ENCODE results near the gene CDH13. TPM values are rescaled to one million over a fixed set of nuclear protein-coding genes. Genes with fewer than 3 reads are reported as not detected.

The CDH13 gene
- total RNA-seq, 1 donor from 2014 or later, result 2.3 TPM

- H3K4me1 Mint-ChIP-seq (ENCODE audit: unreplicated experiment), result no peaks in the 10 kb centered on the region
- no peak for TF ChIP-seq CTCF (IDR thresholded peaks at IDR 0.05; ENCODE audit: unreplicated experiment)
- no peak for DNase-seq (ENCODE audit: low spot score)
- peaks cover 3% of the 10 kb centered on the region for H3K27me3 Mint-ChIP-seq (ENCODE audit: unreplicated experiment)
- no peaks in the 10 kb centered on the region for H3K36me3 Mint-ChIP-seq (ENCODE audit: low read depth, unreplicated experiment)
- no peak overlapping the region for H3K27ac Mint-ChIP-seq (ENCODE audit: unreplicated experiment)
- no peak overlapping the region for H3K4me3 Mint-ChIP-seq (ENCODE audit: unreplicated experiment)
- H3K9me3 Mint-ChIP-seq (ENCODE audit: unreplicated experiment), result no peaks in the 10 kb centered on the region
Measured at GRCh38 chr16:83348991-83349390, 722.2 kb downstream of the CDH13 start.

DNA sequence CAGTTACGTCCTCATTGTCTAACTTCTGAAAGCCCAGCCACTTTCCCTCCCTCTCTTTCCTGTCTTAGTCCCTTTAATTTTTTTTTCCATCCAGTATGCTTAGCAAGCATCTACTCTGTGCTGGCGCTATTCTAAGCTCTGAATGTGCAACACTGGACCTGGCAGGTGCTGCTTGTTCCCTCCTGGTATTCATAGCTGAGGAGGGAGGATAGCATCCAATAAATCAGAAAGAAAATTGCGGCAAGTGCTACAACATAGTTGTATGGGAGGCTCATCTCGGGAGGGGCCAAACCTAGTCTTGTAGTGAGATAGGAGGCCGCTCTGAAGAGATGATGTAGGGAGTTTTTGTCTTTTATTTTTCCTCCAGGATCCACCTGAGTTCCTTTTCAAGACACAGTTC lies 723.7 kb downstream of the CDH13 start:
- no peak for TF ChIP-seq CTCF (IDR thresholded peaks at IDR 0.05; ENCODE audit: unreplicated experiment)
- no peak overlapping the region for H3K4me3 Mint-ChIP-seq (ENCODE audit: unreplicated experiment)
- H3K27me3 Mint-ChIP-seq (ENCODE audit: unreplicated experiment), result peaks cover 3% of the 10 kb centered on the region
- H3K27ac Mint-ChIP-seq (ENCODE audit: unreplicated experiment), result no peak overlapping the region
- H3K36me3 Mint-ChIP-seq (ENCODE audit: low read depth, unreplicated experiment), result no peaks in the 10 kb centered on the region
- no peaks in the 10 kb centered on the region for H3K4me1 Mint-ChIP-seq (ENCODE audit: unreplicated experiment)
- no peaks in the 10 kb centered on the region for H3K9me3 Mint-ChIP-seq (ENCODE audit: unreplicated experiment)
- no peak for DNase-seq (ENCODE audit: low spot score)

DNA sequence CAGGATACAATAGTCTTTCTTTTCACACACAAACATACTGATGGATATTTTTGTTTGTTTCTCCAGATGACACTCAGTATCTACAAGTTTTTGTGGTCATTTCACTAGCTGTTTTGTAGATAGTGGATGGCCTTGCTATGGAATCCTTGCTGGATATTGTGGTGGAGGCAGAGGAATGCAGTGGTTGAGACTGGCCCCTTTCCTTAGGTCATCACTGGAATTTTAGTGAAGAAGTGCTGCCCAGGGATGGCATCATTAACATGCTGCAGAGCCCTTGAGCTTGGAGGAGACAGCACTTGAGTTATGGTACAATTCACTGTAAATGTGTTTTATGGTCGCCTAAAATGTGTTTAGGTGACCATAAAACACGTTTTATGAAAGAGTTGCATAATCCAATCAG lies 725.1 kb downstream of the CDH13 start:
- Mint-ChIP-seq H3K9me3 (ENCODE audit: unreplicated experiment) (no peaks in the 10 kb centered on the region), H3K4me3 (ENCODE audit: unreplicated experiment) (no peak overlapping the region), H3K27me3 (ENCODE audit: unreplicated experiment) (no peaks in the 10 kb centered on the region), H3K27ac (ENCODE audit: unreplicated experiment) (no peak overlapping the region), H3K4me1 (ENCODE audit: unreplicated experiment) (no peaks in the 10 kb centered on the region), H3K36me3 (ENCODE audit: low read depth, unreplicated experiment) (no peaks in the 10 kb centered on the region)
- TF ChIP-seq CTCF (IDR thresholded peaks at IDR 0.05; ENCODE audit: unreplicated experiment), result no peak
- DNase-seq (ENCODE audit: low spot score), result no peak

DNA sequence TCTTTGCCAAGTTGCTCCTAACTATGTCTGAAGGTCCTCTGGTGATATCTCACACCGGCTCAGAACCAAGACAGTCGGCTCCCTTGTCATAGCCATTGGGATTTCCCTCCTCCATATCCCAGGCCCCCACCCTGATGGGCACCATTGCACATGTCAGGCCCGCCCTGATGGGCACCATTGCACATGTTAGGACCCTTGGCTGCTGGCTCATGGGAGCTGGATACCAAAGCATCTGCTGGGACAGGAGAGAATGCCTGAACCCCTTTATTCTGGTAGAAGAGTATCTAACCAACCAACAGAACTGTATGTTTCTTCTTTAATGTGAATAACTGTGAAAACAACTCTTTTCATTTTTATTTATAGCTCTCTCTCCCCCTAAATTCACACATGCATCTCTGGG lies 726.5 kb downstream of the CDH13 start:
- Mint-ChIP-seq H3K4me3 (ENCODE audit: unreplicated experiment) (no peak overlapping the region), H3K4me1 (ENCODE audit: unreplicated experiment) (no peaks in the 10 kb centered on the region), H3K9me3 (ENCODE audit: unreplicated experiment) (no peaks in the 10 kb centered on the region), H3K36me3 (ENCODE audit: low read depth, unreplicated experiment) (no peaks in the 10 kb centered on the region), H3K27me3 (ENCODE audit: unreplicated experiment) (no peaks in the 10 kb centered on the region), H3K27ac (ENCODE audit: unreplicated experiment) (no peak overlapping the region)
- TF ChIP-seq CTCF (IDR thresholded peaks at IDR 0.05; ENCODE audit: unreplicated experiment), result no peak
- no peak for DNase-seq (ENCODE audit: low spot score)

DNA sequence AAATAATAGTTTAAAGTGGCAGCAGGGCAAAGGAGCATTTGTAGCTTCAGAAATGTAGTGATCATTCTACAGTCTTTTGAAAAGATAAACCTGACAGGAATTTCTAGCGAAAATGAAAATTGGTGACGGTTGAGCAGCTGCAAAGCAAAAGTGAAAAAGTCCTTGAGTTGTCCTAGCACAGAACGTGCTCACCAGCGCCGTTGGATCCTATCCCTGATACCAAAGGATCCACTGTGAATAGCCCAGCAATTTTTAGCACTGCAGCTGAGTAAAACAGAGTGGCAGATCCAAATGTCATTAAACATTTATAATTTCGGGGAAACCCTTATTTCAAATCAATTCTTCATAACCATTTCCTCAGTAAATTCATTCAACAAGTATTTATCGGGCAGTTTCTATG lies 727.2 kb downstream of the CDH13 start:
- Mint-ChIP-seq H3K27me3 (ENCODE audit: unreplicated experiment) (no peaks in the 10 kb centered on the region), H3K36me3 (ENCODE audit: low read depth, unreplicated experiment) (no peaks in the 10 kb centered on the region), H3K4me1 (ENCODE audit: unreplicated experiment) (no peaks in the 10 kb centered on the region), H3K9me3 (ENCODE audit: unreplicated experiment) (no peaks in the 10 kb centered on the region), H3K27ac (ENCODE audit: unreplicated experiment) (no peak overlapping the region), H3K4me3 (ENCODE audit: unreplicated experiment) (no peak overlapping the region)
- TF ChIP-seq CTCF (IDR thresholded peaks at IDR 0.05; ENCODE audit: unreplicated experiment), result no peak
- DNase-seq (ENCODE audit: low spot score), result no peak

Measured in endothelial cell (in vitro differentiated cells).